ENCODE data around the gene WNT6.

- TF ChIP-seq CTCF (IDR thresholded peaks at IDR 0.05) (no peak), TCF7L2 (IDR thresholded peaks at IDR 0.05; ENCODE audit: low read depth, low read length) (no peak)
Measured at GRCh38 chr2:218863021-218863520, 3.5 kb downstream of the WNT6 start.
